ENCODE measurements around the gene CNST.

DNA sequence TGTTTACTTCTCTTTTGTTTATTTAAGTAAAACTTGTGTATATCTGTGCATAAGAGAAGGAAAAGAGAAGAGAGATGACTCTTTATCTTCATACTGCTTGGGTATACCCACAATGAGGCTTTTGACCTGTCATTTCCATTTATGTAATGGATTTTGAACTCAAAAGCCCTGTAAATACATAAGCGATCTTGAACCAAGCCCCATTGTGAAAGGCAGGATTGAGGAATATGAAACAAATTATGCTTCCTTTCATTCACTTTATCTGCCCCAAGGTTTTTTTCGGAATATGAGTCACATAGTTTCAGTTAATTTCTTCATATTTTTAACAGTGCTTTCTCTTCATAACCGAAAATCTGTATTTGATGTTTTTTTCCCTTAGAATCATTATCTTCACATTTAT, 21.4 kb downstream of the CNST start:
- TF ChIP-seq, protein P1, sequence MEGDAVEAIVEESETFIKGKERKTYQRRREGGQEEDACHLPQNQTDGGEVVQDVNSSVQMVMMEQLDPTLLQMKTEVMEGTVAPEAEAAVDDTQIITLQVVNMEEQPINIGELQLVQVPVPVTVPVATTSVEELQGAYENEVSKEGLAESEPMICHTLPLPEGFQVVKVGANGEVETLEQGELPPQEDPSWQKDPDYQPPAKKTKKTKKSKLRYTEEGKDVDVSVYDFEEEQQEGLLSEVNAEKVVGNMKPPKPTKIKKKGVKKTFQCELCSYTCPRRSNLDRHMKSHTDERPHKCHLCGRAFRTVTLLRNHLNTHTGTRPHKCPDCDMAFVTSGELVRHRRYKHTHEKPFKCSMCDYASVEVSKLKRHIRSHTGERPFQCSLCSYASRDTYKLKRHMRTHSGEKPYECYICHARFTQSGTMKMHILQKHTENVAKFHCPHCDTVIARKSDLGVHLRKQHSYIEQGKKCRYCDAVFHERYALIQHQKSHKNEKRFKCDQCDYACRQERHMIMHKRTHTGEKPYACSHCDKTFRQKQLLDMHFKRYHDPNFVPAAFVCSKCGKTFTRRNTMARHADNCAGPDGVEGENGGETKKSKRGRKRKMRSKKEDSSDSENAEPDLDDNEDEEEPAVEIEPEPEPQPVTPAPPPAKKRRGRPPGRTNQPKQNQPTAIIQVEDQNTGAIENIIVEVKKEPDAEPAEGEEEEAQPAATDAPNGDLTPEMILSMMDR (conservative IDR thresholded peaks at IDR 0.05; ENCODE audit: low read length), result no peak
- no peak for TF ChIP-seq EZH2phosphoT487 (IDR thresholded peaks at IDR 0.05; ENCODE audit: borderline replicate concordance, low read depth, low read length)

Data from OCI-LY7 (cell line).